Stimulated activated CD4-positive, alpha-beta T cell treated with anti-CD3 and anti-CD28 coated beads, Interleukin-15, amount 100 ng/mL, for 48 hours (primary cell): Measurements from ENCODE around the gene POLR2I.
A peak's percentile ranks its signal among the peaks of the same experiment; 100 is the strongest.
"Not testable (repeated sequence)": the region's sequence is repeated elsewhere in the genome, so short reads cannot be mapped to it uniquely, and the experiment has no call there.

Experiments
- DNase-seq, 2 donors: peaks; one replicate each; pipeline ENCODE4 v3.0.0-alpha.2; 2020; ENCODE audit warnings: low read depth in 2 of 2

The POLR2I gene

GRCh38 chr19:36134867-36135266, 20.2 kb upstream of the POLR2I start:
- not testable (repeated sequence) for DNase-seq

- not testable (repeated sequence) for DNase-seq
Measured at GRCh38 chr19:36131221-36131620, 16.5 kb upstream of the POLR2I start.

- no peak for DNase-seq
Measured at GRCh38 chr19:36128392-36128736, 13.7 kb upstream of the POLR2I start.

- no peak for DNase-seq
Measured at GRCh38 chr19:36125557-36125956, 10.9 kb upstream of the POLR2I start.

- DNase-seq = no peak
Measured at GRCh38 chr19:36121486-36122124, 6.9 kb upstream of the POLR2I start.

GRCh38 chr19:36120984-36121358, 6.3 kb upstream of the POLR2I start:
- DNase-seq = no peak

GRCh38 chr19:36120092-36120983, 5.7 kb upstream of the POLR2I start:
- no peak for DNase-seq

- no peak for DNase-seq
Measured at GRCh38 chr19:36116344-36116637, 1.6 kb upstream of the POLR2I start.

GRCh38 chr19:36115453-36116343, 1.0 kb upstream of the POLR2I start, which contains the start of gene TBCB:
TBCB (plus strand) TSS chr19:36115468; CDS start chr19:36115561, 93 bp downstream.
- DNase-seq = peak in 1 of 2 donors; percentile 90

- DNase-seq = no peak
Measured at GRCh38 chr19:36113894-36114720, 568 bp downstream of the POLR2I start.

- no peak for DNase-seq
Measured at GRCh38 chr19:36113425-36113824, 1.2 kb downstream of the POLR2I start.

GRCh38 chr19:36112678-36113077, 2.0 kb downstream of the POLR2I start:
- DNase-seq = no peak

- DNase-seq = no peak
Measured at GRCh38 chr19:36111200-36111539, 3.5 kb downstream of the POLR2I start.

GRCh38 chr19:36110487-36111199, 4.0 kb downstream of the POLR2I start, which contains the start of gene OVOL3:
OVOL3 (plus strand) TSS chr19:36111143; CDS start chr19:36111203, 60 bp downstream.
- DNase-seq = no peak

- DNase-seq = no peak
Measured at GRCh38 chr19:36108684-36109083, 6.0 kb downstream of the POLR2I start.

GRCh38 chr19:36106991-36107390, 7.7 kb downstream of the POLR2I start:
- no peak for DNase-seq

GRCh38 chr19:36106441-36106840, 8.2 kb downstream of the POLR2I start:
- DNase-seq = no peak

GRCh38 chr19:36103842-36104552, 10.7 kb downstream of the POLR2I start:
- DNase-seq = no peak

GRCh38 chr19:36103040-36103626, 11.5 kb downstream of the POLR2I start:
- no peak for DNase-seq
